ENCODE data around the gene MEGF6.

Gene MEGF6

GRCh38 chr1:3608154-3608553, 3.2 kb downstream of the MEGF6 start:
- DNase-seq (ENCODE audit: low spot score) = no peak

GRCh38 chr1:3607703-3608065, 3.6 kb downstream of the MEGF6 start:
- DNase-seq (ENCODE audit: low spot score) = no peak

- no peak for DNase-seq (ENCODE audit: low spot score)
These were observed 4.3 kb downstream of the MEGF6 start for GRCh38 chr1:3606779-3607702.

- no peak for DNase-seq (ENCODE audit: low spot score)
These were observed 6.1 kb downstream of the MEGF6 start for GRCh38 chr1:3604997-3605823.

GRCh38 chr1:3604468-3604974, 6.8 kb downstream of the MEGF6 start:
- DNase-seq (ENCODE audit: low spot score) = no peak

GRCh38 chr1:3603571-3604467, 7.5 kb downstream of the MEGF6 start:
- DNase-seq (ENCODE audit: low spot score) = no peak

GRCh38 chr1:3603156-3603555, 8.2 kb downstream of the MEGF6 start:
- DNase-seq (ENCODE audit: low spot score) = no peak

GRCh38 chr1:3602375-3602774, 8.9 kb downstream of the MEGF6 start:
- DNase-seq (ENCODE audit: low spot score) = no peak

GRCh38 chr1:3601743-3602142, 9.6 kb downstream of the MEGF6 start:
- DNase-seq (ENCODE audit: low spot score) = no peak

- DNase-seq (ENCODE audit: low spot score) = no peak
These were observed 11.0 kb downstream of the MEGF6 start for GRCh38 chr1:3600354-3600753.

- no peak for DNase-seq (ENCODE audit: low spot score)
These were observed 11.5 kb downstream of the MEGF6 start for GRCh38 chr1:3599816-3600215.

GRCh38 chr1:3599286-3599811, 12.0 kb downstream of the MEGF6 start:
- DNase-seq (ENCODE audit: low spot score) = no peak

GRCh38 chr1:3598522-3599285, 12.6 kb downstream of the MEGF6 start:
- DNase-seq (ENCODE audit: low spot score) = no peak

GRCh38 chr1:3598051-3598491, 13.2 kb downstream of the MEGF6 start:
- no peak for DNase-seq (ENCODE audit: low spot score)

- no peak for DNase-seq (ENCODE audit: low spot score)
These were observed 13.7 kb downstream of the MEGF6 start for GRCh38 chr1:3597599-3597964.

- no peak for DNase-seq (ENCODE audit: low spot score)
These were observed 14.4 kb downstream of the MEGF6 start for GRCh38 chr1:3596663-3597598.

- DNase-seq (ENCODE audit: low spot score) = no peak
These were observed 15.4 kb downstream of the MEGF6 start for GRCh38 chr1:3595949-3596348.

GRCh38 chr1:3594706-3595377, 16.5 kb downstream of the MEGF6 start:
- no peak for DNase-seq (ENCODE audit: low spot score)

- no peak for DNase-seq (ENCODE audit: low spot score)
These were observed 17.6 kb downstream of the MEGF6 start for GRCh38 chr1:3593745-3594144.

All from HuH-7 (cell line).